ENCODE data around the gene RBM33.

The RBM33 gene

DNA sequence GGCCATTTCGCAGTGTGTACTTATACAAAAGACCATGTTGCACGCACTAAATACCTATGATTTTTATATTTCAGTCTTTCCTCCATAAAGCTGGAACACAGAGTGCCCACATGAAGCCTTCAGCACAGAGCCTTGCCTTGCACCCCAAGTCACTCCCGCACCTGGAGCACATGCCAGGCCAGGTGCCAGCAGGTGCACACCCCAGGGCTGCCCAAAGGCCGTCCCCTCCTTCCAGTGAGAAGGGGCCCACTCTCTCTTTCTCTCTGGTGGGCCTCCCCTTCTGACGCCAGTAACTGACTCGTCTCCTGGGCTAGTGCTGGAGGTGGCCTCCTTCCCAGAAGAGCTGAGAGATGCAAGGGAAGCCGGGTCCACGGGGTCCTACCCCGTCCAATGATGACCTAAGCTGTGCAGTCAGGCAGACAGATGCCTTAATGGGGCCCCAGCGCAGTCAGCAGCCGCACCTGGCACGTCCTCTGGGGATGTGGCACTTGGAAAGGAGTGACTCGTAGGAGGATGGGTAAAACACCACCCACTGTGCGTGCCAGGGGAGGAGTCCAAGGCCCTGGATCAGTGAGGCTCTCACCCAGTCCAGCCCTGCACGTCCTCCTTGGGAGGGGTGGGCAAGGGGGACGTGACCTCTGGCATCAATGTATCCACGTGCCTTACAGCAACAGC is 185.5 kb downstream of the RBM33 start:
- no peak for DNase-seq
- H3K4me3 ChIP-seq (ENCODE audit: low read depth, low read length), result no peak overlapping the region
- peaks cover 1% of the 10 kb centered on the region for H3K27me3 ChIP-seq (replicated peaks)
- in situ Hi-C loops (cut with HindIII; ENCODE audit: low pct_ligation_motif_present, low sequenced_read_pairs), result no loop called here
- H3K36me3 ChIP-seq (replicated peaks), result no peaks in the 10 kb centered on the region
- H3K27ac ChIP-seq, result no peak overlapping the region
- TF ChIP-seq, protein P1, sequence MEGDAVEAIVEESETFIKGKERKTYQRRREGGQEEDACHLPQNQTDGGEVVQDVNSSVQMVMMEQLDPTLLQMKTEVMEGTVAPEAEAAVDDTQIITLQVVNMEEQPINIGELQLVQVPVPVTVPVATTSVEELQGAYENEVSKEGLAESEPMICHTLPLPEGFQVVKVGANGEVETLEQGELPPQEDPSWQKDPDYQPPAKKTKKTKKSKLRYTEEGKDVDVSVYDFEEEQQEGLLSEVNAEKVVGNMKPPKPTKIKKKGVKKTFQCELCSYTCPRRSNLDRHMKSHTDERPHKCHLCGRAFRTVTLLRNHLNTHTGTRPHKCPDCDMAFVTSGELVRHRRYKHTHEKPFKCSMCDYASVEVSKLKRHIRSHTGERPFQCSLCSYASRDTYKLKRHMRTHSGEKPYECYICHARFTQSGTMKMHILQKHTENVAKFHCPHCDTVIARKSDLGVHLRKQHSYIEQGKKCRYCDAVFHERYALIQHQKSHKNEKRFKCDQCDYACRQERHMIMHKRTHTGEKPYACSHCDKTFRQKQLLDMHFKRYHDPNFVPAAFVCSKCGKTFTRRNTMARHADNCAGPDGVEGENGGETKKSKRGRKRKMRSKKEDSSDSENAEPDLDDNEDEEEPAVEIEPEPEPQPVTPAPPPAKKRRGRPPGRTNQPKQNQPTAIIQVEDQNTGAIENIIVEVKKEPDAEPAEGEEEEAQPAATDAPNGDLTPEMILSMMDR (IDR thresholded peaks at IDR 0.05; ENCODE audit: low read depth, low read length, missing control alignments), result no peak
